HG03342 (cell line): ENCODE measurements around the gene TFF1.

Experiments used
- ATAC-seq: cut with Tn5 transposase; IDR thresholded peaks from one replicate; pipeline ENCODE4 v1.9.1; 2021; ENCODE audit warnings: mild to moderate bottlenecking, moderate library complexity; ENCODE audit not compliant: unreplicated experiment

TFF1 gene

DNA sequence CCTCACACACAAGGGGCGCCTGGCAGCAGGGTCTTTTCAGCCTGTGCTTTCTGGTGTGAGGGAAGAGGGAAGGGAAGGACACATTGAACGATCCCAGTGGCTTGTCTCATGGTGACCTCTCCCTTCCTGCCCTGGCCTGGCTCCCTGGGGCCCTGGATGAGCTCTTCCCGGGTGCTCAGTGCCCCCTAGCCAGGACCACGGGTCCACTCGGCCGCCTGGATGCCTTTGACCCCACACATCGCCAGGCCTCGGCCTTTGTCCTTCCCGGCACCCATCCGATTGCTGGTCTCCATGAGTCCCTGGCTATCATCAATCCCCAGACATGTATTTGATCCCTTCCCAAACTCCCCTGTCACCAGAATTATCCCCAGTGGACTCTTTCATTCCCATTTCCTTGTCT is 45.1 kb downstream of the TFF1 start:
- ATAC-seq, result no peak

GRCh38 chr21:42320791-42321190 is 45.5 kb downstream of the TFF1 start:
- no peak for ATAC-seq

- ATAC-seq, result no peak
Observed at GRCh38 chr21:42319851-42320572, 46.3 kb downstream of the TFF1 start.

- no peak for ATAC-seq
Observed at GRCh38 chr21:42319376-42319775, 47.0 kb downstream of the TFF1 start.

DNA sequence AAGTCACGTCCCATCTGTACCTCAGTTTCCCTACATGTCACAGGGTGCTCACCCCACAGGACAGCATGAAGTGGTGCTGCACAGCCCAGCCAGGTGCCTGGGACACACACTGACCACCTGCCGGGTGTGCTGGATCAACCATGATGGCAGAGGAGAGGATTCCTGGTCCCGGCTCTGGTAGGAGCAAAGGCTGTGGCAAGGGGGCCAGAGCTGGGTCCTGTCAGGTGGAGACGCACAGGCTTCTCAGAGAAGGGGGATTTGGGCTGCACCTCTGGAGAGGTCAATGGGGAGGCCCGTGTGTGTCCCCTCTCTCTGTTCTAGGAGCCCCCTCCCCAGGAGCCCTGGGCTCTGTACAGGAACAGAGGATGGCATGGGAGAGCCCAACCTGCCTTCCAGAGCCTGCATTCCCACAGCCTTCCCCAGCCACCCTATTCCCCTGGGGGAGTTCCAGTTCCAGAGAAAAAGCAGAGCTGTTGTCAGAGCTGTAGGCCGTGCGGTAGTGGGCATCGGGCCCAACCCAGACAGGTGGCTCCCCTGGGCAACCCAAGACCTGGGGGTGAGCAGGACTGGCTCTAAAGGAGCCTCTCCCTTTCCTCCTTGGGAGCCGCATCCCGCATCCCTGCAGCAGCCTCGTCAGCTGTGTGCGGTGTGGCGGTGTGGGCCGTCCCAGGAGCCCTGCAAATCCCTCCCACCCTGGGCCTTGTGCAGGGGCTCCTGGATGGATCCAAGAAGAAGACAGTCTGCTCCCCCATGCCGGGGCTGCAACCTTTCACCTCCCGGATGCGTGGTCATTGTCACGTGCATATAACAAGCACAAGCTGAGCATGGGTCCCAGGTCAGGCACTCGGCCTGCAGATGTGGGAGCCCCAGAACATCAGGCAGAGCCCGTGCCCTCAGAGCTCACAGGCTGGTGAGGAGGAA is 48.2 kb downstream of the TFF1 start:
- no peak for ATAC-seq

DNA sequence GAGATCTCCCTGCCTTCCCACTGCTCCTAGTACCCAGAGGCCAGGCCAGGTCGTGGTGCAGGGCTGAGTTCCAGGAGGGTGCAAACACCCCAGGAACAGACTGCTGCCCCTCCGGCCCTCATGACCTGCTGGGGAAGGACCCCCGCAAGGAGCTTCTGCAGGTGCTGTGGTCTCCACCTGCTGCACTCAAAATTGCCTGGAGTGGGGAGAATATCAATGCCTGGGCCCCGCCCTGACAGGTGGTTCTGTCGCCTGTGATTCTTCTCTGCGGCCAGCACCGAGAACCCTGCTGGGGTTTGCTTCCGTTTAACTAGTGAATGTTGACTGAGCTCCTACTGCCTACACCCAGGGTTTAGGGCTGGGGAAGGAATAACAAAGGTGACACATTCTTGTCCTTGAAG is 49.0 kb downstream of the TFF1 start:
- no peak for ATAC-seq

- no peak for ATAC-seq
Observed at GRCh38 chr21:42316891-42317290, 49.4 kb downstream of the TFF1 start.

GRCh38 chr21:42315296-42315891 is 50.9 kb downstream of the TFF1 start, which contains the start of gene TFF3:
Gene TFF3 (minus strand): TSS chr21:42315409. CDS start chr21:42315374, 35 bp downstream.
- no peak for ATAC-seq

DNA sequence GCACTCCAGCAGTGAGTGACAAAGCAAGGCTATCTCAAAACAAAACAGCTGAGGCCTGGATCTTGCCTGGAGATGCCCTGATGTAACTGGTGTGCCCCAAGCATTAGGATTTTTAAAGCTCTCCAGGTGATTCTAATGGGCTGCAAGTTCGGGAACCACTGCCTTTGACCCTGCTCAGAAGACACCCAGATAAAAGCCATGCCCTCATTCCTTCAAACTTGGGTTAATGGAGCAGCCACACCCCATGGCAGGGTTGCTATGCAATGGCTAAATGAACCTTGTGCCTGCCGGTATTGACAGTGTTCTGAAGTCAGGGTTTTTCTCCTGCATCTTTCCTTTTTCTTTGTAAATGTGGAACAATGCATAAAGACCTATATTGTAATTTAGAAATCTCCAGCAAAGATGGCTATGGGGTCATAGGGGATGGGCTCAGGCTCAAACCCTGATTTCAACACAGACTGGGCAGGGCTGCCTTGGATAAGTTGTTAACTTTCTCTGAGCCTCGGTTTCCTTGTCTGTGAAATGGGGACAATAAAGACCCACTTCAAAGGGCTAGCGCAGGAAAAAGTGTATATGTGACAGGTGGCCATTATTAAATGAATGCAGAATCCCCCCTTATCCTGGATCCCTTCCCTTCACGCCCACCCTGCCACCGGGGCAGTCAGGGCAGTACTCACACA is 51.6 kb downstream of the TFF1 start:
- ATAC-seq, result no peak

DNA sequence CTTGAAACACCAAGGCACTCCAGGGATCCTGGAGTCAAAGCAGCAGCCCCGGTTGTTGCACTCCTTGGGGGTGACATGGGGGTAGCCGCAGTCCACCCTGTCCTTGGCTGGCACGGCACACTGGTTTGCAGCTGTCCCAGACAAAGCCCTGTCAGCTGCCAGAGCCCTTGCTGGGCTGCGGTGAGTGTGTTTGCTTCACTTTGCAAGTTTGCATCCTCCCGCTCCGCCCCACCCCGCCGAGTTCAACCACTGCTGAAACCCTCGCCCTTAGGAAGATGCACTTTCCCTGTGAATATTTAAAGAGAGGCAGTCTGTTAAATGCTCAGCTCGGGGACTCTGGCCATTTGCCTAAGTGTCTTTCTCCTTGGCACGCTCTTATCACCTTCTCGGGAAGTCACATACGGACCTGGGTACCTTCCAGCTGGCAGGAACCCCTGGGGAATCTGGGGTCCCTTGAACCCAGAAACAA is 52.8 kb downstream of the TFF1 start:
- ATAC-seq, result no peak

- no peak for ATAC-seq
Observed at GRCh38 chr21:42312626-42313104, 53.7 kb downstream of the TFF1 start.
